Right renal pelvis (tissue), 4 donors: ENCODE results near the gene HACL1. TPM values are rescaled to one million over a fixed set of nuclear protein-coding genes. Genes with fewer than 3 reads are reported as not detected.
A peak's percentile ranks its signal among the peaks of the same experiment; 100 is the strongest.
"Not testable (repeated sequence)": the region's sequence is repeated elsewhere in the genome, so short reads cannot be mapped to it uniquely, and the experiment has no call there.

Experiments used
- DNase-seq, 4 donors: peaks; one replicate each; pipeline ENCODE4 v3.0.0-alpha.2; 2013; ENCODE audit warnings: low read depth in 4 of 4, low spot score in 3 of 4, missing footprints in 1 of 4
- polyA plus RNA-seq, 4 donors: library from polyadenylated mRNA; unstranded; fragments of 120-200 nt; gene quantifications; one replicate each; pipeline ENCODE4 v1.2.1, GENCODE V29; 2013; ENCODE audit not compliant: insufficient read length in 4 of 4

HACL1 gene
- polyA plus RNA-seq, 4 donors: 16.9 to 24.4 (median 20.2) TPM

GRCh38 chr3:15630646-15631350 is 29.4 kb upstream of the HACL1 start:
- DNase-seq: no peak

- no peak for DNase-seq
Observed at GRCh38 chr3:15629860-15630597, 28.7 kb upstream of the HACL1 start.

- no peak for DNase-seq
Observed at GRCh38 chr3:15628967-15629366, 27.6 kb upstream of the HACL1 start.

GRCh38 chr3:15623535-15624440 is 22.4 kb upstream of the HACL1 start:
- no peak for DNase-seq

GRCh38 chr3:15619659-15620464 is 18.5 kb upstream of the HACL1 start:
- not testable (repeated sequence) for DNase-seq

- DNase-seq: no peak
Observed at GRCh38 chr3:15616053-15616452, 14.7 kb upstream of the HACL1 start.

- no peak for DNase-seq
Observed at GRCh38 chr3:15614958-15615357, 13.6 kb upstream of the HACL1 start.

- DNase-seq: no peak
Observed at GRCh38 chr3:15612001-15612400, 10.6 kb upstream of the HACL1 start.

GRCh38 chr3:15611018-15611417 is 9.6 kb upstream of the HACL1 start:
- DNase-seq: no peak

GRCh38 chr3:15610082-15610759 is 8.9 kb upstream of the HACL1 start:
- DNase-seq: no peak

- peak in 1 of 4 donors; percentile 25 for DNase-seq
Observed at GRCh38 chr3:15606434-15606891, 5.1 kb upstream of the HACL1 start.

GRCh38 chr3:15604584-15604983 is 3.2 kb upstream of the HACL1 start:
- not testable (repeated sequence) for DNase-seq

- not testable (repeated sequence) for DNase-seq
Observed at GRCh38 chr3:15602816-15603215, 1.4 kb upstream of the HACL1 start.

GRCh38 chr3:15602146-15602536 is 772 bp upstream of the HACL1 start:
- DNase-seq: no peak

GRCh38 chr3:15601046-15601398 is 347 bp downstream of the HACL1 start:
- DNase-seq: no peak

GRCh38 chr3:15595955-15596354 is 5.4 kb downstream of the HACL1 start:
- DNase-seq: no peak

- no peak for DNase-seq
Observed at GRCh38 chr3:15592968-15593367, 8.4 kb downstream of the HACL1 start.

- DNase-seq: no peak
Observed at GRCh38 chr3:15591928-15592327, 9.4 kb downstream of the HACL1 start.

- no peak for DNase-seq
Observed at GRCh38 chr3:15591242-15591641, 10.1 kb downstream of the HACL1 start.
